GM19397 (cell line): ENCODE results near the gene RNF121.

ENCODE experiments used
- ATAC-seq: cut with Tn5 transposase; IDR thresholded peaks from one replicate; pipeline ENCODE4 v1.9.1; 2021; ENCODE audit warnings: mild to moderate bottlenecking, moderate library complexity; ENCODE audit not compliant: unreplicated experiment

RNF121 gene

DNA sequence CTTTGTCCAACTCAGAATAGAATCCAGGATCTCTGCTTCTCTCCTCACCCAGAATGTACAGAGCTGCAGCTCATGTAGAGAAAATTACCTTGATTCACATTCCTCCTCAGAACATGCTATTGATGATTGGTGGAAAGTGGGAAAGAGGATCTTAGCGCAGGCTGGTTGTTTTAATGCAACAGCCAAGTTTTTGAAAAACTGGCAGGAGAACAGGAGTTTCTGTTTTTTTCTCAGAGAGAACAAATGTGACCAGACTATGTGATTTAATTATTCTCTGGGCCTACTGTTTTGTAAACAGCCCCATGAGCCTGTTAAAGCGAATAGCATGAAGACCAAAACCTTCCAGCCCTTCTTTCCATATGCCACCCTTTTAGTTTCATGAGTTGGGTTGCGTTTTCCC, 50.8 kb downstream of the RNF121 start:
- ATAC-seq = no peak

DNA sequence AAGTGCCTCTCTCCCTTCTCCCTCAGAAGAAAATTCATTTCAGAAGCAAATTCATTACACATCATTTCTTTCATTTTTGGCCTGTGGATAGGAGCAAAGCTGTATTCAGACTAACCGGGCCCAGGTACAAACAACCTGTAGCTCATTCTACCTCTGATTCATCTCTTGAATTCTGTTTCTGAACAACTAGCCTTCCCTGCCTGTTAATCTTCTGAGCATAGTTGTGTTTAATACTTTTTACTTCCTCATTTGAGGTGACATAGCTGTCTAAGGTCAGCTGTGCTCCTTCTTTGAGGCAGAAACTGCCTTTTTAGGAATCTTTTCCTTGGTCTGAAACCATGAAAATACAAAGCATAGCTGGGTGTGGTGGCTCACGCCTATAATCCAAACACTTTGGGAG, 57.3 kb downstream of the RNF121 start:
- no peak for ATAC-seq

DNA sequence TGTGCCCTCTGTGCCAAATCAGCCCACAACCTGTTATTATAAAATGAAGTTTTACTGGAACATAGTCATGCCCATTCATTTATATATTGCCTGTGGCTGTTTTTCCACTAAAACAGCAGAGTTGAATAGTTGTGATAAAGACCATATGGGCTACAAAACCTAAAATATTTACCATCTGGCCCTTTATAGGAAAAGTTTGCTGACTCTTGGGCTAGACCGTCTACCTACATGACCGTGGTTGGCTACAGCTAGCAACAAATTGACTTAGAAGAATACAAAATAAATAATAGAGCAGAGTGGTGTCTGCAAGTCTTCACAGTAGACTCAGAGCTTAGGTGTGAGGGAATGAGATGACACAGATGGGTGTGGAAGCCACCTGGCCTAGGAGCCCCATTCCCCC, 58.7 kb downstream of the RNF121 start:
- no peak for ATAC-seq

DNA sequence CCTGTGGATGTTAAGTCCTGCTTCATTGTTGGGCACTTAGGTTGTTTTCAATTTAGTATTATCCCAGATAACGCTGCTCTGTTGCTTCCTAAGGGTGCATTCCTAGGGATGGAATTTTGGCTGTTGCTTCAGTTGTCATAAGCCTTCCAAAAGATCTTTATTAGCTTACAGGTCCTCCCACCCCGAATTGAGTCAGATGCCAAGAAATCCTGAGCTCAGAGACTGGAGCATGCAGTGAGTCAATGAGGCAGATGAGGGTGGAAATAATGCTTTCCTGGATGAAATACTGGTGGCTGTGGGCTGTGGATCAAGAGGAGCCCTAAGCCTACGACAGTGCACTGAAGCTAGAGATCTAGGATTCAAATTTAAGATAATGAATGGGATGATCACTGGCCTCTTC, 59.2 kb downstream of the RNF121 start:
- no peak for ATAC-seq

DNA sequence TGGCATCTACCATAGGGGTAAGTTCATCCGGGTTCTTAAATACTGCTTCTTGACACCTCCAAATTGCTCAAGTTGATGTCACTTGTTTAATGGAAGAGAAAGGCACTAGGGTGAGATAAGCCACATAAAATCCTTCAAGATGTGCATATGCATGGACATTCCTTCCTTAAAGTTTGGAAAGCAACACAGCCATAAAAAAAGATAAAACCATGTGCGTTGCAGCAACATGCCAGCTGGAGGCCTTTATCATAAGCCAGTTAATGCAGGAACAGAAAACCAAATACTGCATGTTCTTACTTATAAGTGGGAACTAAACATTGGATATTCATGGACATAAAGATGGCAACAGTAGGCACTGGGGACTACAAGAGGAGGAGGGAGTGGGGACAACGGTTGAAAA, 61.9 kb downstream of the RNF121 start:
- ATAC-seq = no peak

DNA sequence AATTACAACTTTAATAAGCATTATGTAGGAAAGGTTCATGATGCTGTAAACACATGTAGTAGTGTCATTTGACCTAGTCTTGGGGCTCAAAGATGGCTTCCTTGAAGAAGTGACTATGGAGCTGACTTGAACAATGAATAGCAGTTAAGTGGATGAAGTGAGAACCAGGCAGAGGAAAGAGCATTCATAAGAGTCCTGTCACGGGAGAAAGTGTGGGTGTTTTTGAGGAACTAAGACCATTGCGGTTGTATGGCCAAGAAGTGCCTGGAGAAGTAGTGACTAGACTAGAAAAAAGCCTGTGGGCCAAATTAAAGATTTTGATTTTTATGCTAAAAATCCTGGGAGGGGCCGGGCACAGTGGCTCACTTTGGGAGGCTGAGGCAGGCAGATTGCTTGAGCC, 62.6 kb downstream of the RNF121 start:
- ATAC-seq = no peak

DNA sequence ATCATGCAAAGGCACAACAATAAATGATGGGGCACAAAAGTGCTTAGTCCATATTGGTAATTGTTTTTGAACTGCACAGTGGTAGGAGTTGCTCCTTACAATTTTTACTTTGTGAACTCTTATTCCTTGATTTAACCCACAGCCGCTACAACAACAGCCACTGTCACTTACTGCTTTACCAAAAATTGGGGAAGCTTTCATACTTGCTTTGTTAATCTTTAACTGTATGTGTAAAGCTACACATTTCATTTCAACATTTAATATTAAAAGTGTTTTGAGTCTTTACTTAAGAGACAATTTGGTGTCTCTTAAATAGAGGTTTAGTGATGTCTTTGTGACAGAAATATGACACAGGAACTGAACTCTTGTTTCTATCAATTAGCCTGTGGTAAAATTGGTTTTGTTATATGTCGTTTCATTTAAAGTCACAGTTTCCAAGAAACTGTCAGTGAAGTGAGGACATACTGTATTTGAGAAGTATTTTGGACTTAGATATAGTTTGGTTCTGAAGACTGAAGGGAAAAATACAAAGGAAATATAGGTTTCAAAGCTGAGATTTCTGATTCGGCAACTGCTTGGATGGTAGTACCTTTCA, 63.4 kb downstream of the RNF121 start:
- no peak for ATAC-seq

DNA sequence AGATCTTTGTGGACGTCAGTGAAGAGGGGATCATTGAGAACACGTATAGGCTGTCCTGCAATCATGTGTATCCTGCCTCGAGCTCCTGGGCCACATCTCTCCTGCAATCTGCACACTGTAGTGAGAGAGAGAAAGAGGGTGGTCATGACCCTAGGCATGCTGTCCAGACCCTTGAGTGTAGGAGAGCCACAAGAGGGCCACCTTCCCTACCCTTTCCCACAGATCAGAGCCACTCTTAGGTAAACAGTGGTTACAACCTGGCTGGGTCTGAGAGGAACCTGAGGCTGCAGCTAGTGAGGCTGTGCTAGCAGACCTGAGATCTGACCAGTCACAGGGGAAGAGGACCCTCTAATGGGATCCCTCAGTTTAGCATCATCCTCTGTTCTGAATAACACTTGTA, 65.9 kb downstream of the RNF121 start:
- no peak for ATAC-seq

DNA sequence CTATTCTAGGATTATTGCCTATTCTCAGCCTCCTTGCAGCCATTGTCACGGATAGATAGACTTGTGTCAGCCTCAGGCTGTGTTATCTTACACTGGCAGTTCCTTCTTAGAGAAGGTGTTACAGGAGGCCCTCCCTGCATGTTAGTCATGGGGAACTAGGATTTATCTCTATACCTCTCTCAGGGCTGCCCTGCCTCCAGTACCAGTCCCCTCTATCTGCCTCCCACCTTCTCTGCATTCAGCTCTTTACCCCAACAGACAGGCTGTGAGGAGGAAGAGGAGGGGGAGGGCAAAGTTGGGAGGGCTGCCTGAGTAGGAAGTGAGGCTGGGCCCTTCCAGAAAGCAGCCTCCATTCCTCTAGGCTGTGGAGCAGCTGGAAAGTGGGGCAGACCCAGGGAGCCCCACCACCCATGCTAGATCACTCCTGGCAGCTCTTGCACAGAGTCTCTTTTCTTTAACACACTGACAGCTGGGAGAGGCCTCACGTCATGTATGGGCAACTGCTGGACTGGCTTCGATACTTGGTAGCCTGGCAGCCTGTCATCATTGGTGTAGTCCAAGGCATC, 67.0 kb downstream of the RNF121 start:
- ATAC-seq = no peak

DNA sequence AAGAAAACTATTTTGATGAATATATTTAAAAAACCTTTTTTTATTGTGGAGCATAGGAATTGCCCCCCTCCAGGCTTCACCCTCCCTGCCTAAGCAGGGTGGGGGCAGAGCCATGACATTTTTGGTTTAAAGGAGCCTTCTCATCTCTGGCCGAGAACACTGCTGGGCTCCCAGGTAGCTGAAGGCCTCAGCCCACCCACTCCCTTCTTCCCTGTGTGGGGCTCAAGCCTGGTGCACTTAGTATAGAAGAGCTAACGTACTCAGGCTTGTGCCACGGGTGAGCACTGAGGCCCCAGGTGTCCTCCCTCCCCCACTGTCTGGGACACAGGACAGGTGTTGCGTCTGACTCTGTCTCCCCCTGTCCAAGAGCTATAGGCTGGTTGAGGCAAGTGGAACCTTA, 67.7 kb downstream of the RNF121 start:
- no peak for ATAC-seq

DNA sequence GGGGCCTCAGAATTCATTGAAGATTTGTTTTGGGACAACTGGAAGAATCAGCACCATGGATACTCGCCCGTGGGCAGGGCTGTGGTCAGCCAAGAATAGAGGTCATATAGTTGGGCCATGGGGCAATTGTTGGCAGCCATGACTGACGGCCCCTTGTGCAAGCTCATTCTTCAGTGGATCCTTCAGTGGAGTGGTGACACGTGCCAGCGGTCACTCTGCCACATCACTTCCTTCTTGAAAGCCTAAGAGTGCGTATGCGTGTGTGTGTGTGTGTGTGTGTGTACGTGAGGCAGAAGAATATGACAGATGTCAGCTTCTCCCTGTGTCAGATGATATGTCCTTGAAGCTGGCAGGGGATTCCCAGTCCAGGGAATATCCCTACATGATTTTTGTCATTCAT, 68.1 kb downstream of the RNF121 start:
- no peak for ATAC-seq

DNA sequence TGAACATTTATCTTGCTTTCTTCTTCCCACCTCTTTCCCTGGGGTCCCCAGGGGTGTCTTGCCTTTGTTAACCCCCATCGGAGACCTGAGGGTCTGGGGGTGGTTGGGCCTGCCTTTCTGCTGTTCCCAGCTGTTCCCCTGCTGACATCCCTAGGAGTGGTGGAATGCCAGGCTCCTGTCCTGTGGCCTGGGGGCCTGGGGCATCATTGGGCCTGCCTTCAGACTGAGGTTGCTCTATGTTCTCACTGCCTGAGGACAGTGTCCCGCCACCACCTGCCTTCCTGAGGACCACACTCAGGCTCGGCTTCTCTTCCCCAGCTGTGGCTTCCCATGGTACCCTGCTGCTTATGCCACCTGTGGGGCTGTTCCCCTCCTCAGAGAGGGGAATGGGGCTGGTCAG, 68.7 kb downstream of the RNF121 start:
- no peak for ATAC-seq

DNA sequence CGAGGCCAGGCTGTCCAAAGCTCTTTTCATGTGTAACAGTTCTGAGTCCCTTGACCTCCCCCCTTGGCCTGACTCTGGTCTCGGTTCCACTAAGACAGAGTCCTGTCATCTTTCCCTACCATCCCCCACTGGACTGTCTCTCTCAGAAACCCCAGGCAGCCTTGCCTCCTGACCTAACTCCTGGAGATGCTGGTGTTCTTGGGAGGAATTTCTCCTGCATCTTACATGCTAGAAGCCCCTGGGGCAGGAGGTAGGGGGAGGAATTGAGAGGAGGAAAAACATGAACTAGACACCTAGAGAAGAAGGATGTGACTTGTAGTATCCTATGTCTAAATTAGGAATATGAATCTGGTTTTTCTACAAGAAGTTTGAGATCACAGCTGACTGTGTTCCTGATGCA, 69.2 kb downstream of the RNF121 start:
- ATAC-seq = no peak

DNA sequence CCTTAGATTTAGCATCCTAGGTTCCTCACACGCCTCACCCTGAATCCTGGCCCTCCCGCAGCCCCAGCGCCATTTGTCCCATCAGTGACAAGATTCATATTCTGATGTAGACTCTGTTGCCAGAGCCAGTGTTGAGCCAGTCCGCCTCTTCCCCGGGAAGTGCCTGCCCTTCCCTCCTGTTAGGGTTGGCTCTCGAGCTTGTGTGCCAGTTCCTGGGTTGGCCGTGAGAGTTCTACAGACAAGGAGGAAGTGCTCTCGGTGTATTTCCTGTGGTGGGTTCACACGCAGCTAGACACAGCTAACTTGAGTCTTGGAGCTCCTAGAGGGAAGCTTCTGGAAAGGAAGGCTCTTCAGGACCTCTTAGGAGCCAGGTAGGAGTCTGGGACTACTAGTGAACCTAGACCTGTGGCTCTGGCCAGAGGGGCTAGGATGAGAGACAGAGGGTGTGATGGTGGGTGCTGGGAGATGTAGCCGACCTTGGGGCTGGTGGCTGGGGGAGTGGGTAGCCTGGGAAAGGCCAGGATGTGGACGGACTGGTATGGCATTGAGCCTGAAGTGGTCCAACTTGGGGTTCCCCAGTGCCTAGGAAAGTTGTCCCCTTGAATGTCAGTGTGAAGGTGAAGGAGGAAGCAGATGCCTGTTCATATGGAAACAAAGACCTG, 69.9 kb downstream of the RNF121 start, which contains the start of gene IL18BP:
Gene IL18BP, plus strand, starts transcription at position 261 of the 662 bp plus-strand sequence. CDS start 1,076 bp downstream, outside the sequence.
- ATAC-seq = no peak

DNA sequence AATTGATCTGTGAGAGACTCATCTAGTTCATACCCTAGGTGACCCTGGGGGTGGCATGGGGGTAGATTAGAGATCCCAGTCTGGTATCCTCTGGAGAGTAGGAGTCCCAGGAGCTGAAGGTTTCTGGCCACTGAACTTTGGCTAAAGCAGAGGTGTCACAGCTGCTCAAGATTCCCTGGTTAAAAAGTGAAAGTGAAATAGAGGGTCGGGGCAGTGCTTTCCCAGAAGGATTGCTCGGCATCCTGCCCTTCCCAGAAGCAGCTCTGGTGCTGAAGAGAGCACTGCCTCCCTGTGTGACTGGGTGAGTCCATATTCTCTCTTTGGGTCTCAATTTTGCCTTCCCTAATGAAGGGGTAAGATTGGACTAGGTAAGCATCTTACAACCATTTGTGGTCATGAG, 70.5 kb downstream of the RNF121 start:
- no peak for ATAC-seq

DNA sequence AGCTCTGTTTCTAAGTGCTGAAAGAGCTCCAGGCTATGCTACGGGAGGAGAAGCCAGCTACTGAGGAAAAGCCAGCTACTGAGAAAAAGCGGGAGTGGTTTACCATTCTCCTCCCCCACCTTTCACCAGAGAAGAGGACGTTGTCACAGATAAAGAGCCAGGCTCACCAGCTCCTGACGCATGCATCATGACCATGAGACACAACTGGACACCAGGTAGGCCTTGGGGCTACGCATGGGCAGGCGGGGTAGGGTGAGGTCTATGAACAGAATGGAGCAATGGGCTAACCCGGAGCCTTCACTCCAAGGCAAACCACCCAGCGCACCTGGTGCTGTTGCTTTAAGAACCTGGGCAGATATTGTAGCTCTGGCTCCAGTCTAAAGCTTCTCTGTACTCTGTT, 71.0 kb downstream of the RNF121 start:
- no peak for ATAC-seq

DNA sequence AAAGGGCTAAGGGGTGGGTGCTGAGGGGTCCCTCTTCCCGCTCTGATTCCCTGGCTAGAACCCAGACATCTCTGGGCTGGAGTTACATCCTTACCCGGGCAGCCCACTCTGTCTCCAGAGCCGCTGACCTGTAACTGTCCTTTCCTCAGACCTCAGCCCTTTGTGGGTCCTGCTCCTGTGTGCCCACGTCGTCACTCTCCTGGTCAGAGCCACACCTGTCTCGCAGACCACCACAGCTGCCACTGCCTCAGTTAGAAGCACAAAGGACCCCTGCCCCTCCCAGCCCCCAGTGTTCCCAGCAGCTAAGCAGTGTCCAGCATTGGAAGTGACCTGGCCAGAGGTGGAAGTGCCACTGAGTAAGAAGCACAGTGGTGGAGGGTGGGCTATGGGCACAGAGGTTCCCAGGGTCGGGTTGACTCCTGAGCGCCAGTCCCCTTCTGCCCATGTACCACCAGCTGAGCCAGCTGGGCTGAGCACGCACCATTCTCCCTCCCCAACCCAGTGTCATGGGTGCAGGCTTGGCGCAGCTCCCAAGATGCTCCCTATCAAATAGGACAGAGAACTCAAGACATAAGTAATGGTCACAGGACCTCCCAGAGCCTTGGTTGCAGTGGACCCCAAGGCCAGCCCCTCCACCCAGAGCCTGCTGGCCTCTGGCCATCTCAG, 71.5 kb downstream of the RNF121 start:
- no peak for ATAC-seq

DNA sequence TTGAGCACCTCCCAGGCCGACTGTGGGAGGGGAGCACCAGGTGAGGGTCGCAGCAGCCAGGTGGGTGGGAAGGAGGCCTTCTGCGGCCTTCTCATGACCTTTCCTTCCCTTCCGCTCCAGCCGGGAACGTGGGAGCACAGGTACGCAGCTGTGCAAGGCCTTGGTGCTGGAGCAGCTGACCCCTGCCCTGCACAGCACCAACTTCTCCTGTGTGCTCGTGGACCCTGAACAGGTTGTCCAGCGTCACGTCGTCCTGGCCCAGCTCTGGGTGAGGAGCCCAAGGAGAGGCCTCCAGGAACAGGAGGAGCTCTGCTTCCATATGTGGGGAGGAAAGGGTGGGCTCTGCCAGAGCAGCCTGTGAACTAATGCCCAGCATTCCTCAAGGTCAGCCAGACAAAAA, 72.4 kb downstream of the RNF121 start:
- ATAC-seq = no peak

DNA sequence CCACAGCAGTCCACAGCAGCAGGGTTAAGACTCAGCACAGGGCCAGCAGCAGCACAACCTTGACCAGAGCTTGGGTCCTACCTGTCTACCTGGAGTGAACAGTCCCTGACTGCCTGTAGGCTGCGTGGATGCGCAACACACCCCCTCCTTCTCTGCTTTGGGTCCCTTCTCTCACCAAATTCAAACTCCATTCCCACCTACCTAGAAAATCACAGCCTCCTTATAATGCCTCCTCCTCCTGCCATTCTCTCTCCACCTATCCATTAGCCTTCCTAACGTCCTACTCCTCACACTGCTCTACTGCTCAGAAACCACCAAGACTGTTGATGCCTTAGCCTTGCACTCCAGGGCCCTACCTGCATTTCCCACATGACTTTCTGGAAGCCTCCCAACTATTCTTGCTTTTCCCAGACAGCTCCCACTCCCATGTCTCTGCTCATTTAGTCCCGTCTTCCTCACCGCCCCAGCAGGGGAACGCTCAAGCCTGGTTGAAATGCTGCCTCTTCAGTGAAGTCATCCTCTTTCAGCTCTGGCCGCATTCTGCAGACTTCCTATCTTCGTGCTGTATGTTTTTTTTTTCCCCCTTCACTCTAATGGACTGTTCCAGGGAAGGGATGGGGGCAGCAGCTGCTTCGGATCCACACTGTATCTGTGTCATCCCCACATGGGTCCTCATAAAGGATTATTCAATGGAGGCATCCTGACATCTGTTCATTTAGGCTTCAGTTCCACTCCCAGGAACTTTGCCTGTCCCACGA, 73.2 kb downstream of the RNF121 start:
- ATAC-seq = no peak

DNA sequence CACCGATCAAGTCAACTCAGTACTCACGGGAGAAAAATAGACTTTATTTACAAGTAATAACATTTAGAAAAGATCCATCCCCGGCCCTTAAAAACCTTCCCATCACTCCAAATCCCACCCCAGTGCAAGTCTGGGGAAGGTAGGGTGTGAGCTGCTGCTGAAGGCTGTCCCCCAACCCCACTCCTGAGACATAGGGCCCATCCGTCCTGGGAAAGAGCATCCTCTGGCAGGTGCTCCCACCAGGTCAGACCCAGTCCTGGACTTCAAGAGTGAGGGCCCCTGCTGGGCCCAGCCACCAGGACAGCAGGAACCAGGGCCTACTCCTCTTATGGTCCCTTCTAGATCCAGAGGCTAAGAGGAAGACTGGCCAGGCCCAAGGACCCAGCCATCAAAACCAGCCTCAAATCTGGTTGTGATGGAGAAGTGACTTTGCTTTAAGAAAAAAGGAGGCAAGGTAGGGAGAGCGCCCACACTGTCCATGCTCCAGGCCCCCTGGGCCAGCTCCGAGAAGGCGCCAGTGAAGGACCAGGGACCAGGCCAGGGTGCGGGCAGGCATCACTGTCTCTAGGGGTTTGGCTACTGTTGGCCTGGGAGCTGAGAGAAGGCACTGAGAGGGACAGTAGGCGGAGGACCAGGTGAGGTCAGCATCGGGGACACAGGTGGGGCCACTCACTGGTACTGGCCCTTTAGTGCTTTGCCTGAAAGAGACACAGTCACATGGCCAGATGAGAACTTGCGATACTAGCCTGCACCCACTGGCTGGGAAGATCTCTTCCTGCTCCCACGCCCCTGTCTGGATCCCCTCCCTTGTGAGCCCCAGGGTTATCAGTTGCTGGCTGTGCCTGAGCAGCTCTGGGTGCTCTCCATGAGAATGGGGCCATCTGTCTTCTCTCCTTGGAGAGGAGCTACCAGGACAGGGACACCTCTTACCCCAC, 74.3 kb downstream of the RNF121 start:
- no peak for ATAC-seq
